Spleen (tissue), 11 donors: Measurements from ENCODE around the gene NOL11. TPM values are rescaled to one million over a fixed set of nuclear protein-coding genes. Genes with fewer than 3 reads are reported as not detected.
"Not testable (repeated sequence)": the region's sequence is repeated elsewhere in the genome, so short reads cannot be mapped to it uniquely, and the experiment has no call there.

Experiments used
- DNase-seq: peaks from one replicate; pipeline ENCODE4 v3.0.0-alpha.2; 2020
- H3K27ac ChIP-seq, 8 donors: fragments of 200-600 bp; sonication (generic) in 7 of 8; 1 replicate in 4 of 8; 2 replicates in 4 of 8; pipeline versions ENCODE4 v1.5.0 to v1.8.0; 2016 to 2021; ENCODE audit warnings: inconsistent platforms in 4 of 8, mild to moderate bottlenecking in 4 of 8, moderate library complexity in 1 of 8
- H3K27me3 ChIP-seq, 7 donors: fragments of 200-600 bp; sonication (generic) in 6 of 7; replicated peaks in 1 of 7; 1 replicate in 4 of 7; 2 replicates in 3 of 7; pipeline versions ENCODE4 v1.5.0 to v1.8.0; 2016 to 2021; ENCODE audit warnings: inconsistent platforms in 3 of 7, mild to moderate bottlenecking in 1 of 7
- H3K36me3 ChIP-seq, 6 donors: fragments of 200-600 bp; sonication (generic) in 5 of 6; 1 replicate in 4 of 6; 2 replicates in 2 of 6; pipeline versions ENCODE4 v1.5.0 to v1.8.0; 2016 to 2021; ENCODE audit warnings: inconsistent platforms in 2 of 6
- H3K4me1 ChIP-seq, 6 donors: fragments of 200-600 bp; sonication (generic) in 5 of 6; 1 replicate in 3 of 6; 2 replicates in 3 of 6; pipeline versions ENCODE4 v1.5.0 to v1.8.0; 2016 to 2021; ENCODE audit warnings: inconsistent platforms in 3 of 6
- H3K4me3 ChIP-seq, 8 donors: fragments of 200-600 bp; sonication (generic) in 7 of 8; 1 replicate in 4 of 8; 2 replicates in 4 of 8; pipeline versions ENCODE4 v1.5.0 to v1.8.0; 2016 to 2021; ENCODE audit warnings: inconsistent platforms in 4 of 8, mild to moderate bottlenecking in 4 of 8, moderate library complexity in 2 of 8
- H3K9me3 ChIP-seq, 8 donors: fragments of 200-600 bp; sonication (generic) in 7 of 8; 1 replicate in 4 of 8; 2 replicates in 4 of 8; pipeline versions ENCODE4 v1.5.0 to v1.8.0; 2016 to 2021; ENCODE audit warnings: inconsistent platforms in 4 of 8
- POLR2A ChIP-seq, 3 donors: fragments of 450-650 bp; IDR thresholded peaks; one replicate each; pipeline ENCODE4 v1.5.1; 2017; ENCODE audit warnings: antibody characterized with exemption in 3 of 3, mild to moderate bottlenecking in 1 of 3
- POLR2AphosphoS5 ChIP-seq, 3 donors: sonication (generic); formaldehyde crosslinking; IDR thresholded peaks; one replicate each; pipeline ENCODE4 v1.5.1; 2017; ENCODE audit warnings: antibody characterized with exemption in 3 of 3
- WGBS, 5 donors: extraction: QIAGEN DNeasy Blood & Tissue Kit in 3 of 5; methylation state at CpG; one replicate each; pipeline versions ENCODE4 v1.1.5 to v1.1.7; 2013 to 2018; 5-methylcytosine and 5-hydroxymethylcytosine counted together
- intact Hi-C: fragments of 100-400 bp; cut with DNase I; formaldehyde crosslinking; loops from one replicate; pipeline ENCODE4 v1.15.0; 2023; ENCODE audit warnings: low total_unique reads
- polyA plus RNA-seq, 3 donors: library from polyadenylated mRNA; stranded (reverse); fragments of 200-250 nt; gene quantifications; one replicate each; pipeline ENCODE4 v1.2.1, GENCODE V29; 2013
- total RNA-seq, 7 donors: library from RNA; depleted of rRNA in 3 of 7; stranded (reverse); fragments of >200 nt in 3 of 7; fragmentation: NEBNext Ultra II Directional in 4 of 7; extraction: Animal tissue kit (Norgen Biotek cat#: 25700) in 4 of 7; gene quantifications; one replicate each; pipeline versions ENCODE4 v1.1.0 to v1.2.1, GENCODE V29; 2016 to 2021
- TF ChIP-seq, protein P1 (sequence below), 11 experiments: fragments of 200-600 bp in 7 of 11; fragments of 450-650 bp in 4 of 11; sonication (generic) in 4 of 11; IDR thresholded peaks in 8 of 11; conservative IDR thresholded peaks in 3 of 11; 1 replicate in 7 of 11; 2 replicates in 4 of 11; pipeline versions ENCODE4 v1.4.0 to v1.8.0; 2016 to 2021; ENCODE audit warnings: antibody characterized with exemption in 11 of 11, inconsistent platforms in 4 of 11, mild to moderate bottlenecking in 1 of 11
- donor health status: healthy with polysubstance abuse.
- donor health status: DM: no; HTN: no; CAD: no; lungs with moderate emphysema.
- donor health status: DM: no; HTN: no; CAD: no.
- donor health status: Bipolar disorder and iron deficiency.
- donor health status: healthy.
- donor health status: DM: no; HTN: no; CAD: no.
- donor health status: DM: yes; HTN: yes; CAD: no.

NOL11 gene
- total and polyA plus RNA-seq, 10 donors: 30.7 to 49.7 (median 42.0) TPM

DNA sequence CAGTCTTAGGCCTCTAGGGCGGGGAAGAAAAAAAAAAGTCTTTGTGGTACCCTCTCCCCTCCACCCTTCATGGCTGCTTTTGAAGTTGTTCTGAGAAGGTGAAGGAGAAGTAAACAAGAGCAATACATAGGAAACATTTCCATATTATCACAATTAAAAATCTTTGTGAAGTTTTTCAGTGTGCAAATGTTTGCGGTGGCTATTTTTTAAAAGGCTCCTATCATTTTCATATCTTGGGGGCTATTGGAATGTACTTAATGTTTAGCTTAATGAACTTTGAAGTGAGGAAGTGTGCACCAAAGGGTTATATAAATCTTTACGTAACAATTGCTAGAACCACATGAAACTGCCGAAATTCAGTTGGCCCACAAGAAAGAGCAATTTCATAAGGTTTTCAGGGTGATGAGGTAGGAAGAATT is 7.6 kb downstream of the NOL11 start:
- intact Hi-C loops: loop anchor here (10.0 kb wide), 1 partner anchor 189 kb away; no protein-coding TSS in a partner anchor
- H3K4me3 ChIP-seq: no peak overlapping the region
- peaks cover 0 to 6% (median 0%) of the 10 kb centered on the region in 8 donors for H3K9me3 ChIP-seq
- no peak for TF ChIP-seq POLR2A (IDR thresholded peaks at IDR 0.05)
- no peaks in the 10 kb centered on the region for H3K27me3 ChIP-seq
- H3K27ac ChIP-seq: peak overlapping the region in 1 of 8 donors; percentile 18
- H3K36me3 ChIP-seq: peaks cover 12 to 100% (median 93%) of the 10 kb centered on the region in 6 donors
- H3K4me1 ChIP-seq: peaks cover 0 to 22% (median 3%) of the 10 kb centered on the region in 6 donors
- WGBS, 5 donors: 71 to 91% (median 80%) methylated on average over 4 of the region's 4 CpGs
- no peak for DNase-seq

DNA sequence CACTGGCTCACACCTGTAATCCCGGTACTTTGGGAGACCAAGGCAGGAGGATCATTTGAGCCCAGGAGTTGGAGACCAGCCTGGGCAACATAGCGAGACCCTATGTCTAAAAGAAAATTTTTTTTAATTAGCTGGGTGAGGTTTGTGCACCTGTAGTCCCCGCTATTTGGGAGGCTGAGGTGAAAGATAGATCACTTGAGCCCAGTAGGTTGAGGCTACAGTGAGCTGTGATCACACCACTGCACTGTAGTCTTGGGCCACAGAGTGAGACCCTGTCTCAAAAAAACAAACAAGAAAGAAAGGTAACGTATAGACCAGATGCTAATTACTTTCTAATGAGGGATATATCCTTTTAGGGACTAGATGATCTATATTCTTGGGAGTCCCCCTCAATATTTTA is 8.1 kb downstream of the NOL11 start:
- peaks cover 12 to 100% (median 93%) of the 10 kb centered on the region in 6 donors for H3K36me3 ChIP-seq
- no peak overlapping the region for H3K27ac ChIP-seq
- H3K4me1 ChIP-seq: peaks cover 0 to 18% (median under 1%) of the 10 kb centered on the region in 6 donors
- TF ChIP-seq POLR2AphosphoS5 (IDR thresholded peaks at IDR 0.05): no peak
- TF ChIP-seq POLR2A (IDR thresholded peaks at IDR 0.05): no peak
- TF ChIP-seq, protein P1, sequence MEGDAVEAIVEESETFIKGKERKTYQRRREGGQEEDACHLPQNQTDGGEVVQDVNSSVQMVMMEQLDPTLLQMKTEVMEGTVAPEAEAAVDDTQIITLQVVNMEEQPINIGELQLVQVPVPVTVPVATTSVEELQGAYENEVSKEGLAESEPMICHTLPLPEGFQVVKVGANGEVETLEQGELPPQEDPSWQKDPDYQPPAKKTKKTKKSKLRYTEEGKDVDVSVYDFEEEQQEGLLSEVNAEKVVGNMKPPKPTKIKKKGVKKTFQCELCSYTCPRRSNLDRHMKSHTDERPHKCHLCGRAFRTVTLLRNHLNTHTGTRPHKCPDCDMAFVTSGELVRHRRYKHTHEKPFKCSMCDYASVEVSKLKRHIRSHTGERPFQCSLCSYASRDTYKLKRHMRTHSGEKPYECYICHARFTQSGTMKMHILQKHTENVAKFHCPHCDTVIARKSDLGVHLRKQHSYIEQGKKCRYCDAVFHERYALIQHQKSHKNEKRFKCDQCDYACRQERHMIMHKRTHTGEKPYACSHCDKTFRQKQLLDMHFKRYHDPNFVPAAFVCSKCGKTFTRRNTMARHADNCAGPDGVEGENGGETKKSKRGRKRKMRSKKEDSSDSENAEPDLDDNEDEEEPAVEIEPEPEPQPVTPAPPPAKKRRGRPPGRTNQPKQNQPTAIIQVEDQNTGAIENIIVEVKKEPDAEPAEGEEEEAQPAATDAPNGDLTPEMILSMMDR (IDR thresholded peaks at IDR 0.05 in 8 of 11, conservative IDR thresholded peaks at IDR 0.05 in 3 of 11): no peak
- 80 to 89% (median 88%) methylated on average over 4 of the region's 4 CpGs for WGBS, 5 donors
- no peak overlapping the region for H3K4me3 ChIP-seq
- no peaks in the 10 kb centered on the region for H3K27me3 ChIP-seq
- H3K9me3 ChIP-seq: peaks cover 0 to 6% (median 0%) of the 10 kb centered on the region in 8 donors
- no peak for DNase-seq
- intact Hi-C loops: loop anchor here (10.0 kb wide), 1 partner anchor 189 kb away; no protein-coding TSS in a partner anchor

DNA sequence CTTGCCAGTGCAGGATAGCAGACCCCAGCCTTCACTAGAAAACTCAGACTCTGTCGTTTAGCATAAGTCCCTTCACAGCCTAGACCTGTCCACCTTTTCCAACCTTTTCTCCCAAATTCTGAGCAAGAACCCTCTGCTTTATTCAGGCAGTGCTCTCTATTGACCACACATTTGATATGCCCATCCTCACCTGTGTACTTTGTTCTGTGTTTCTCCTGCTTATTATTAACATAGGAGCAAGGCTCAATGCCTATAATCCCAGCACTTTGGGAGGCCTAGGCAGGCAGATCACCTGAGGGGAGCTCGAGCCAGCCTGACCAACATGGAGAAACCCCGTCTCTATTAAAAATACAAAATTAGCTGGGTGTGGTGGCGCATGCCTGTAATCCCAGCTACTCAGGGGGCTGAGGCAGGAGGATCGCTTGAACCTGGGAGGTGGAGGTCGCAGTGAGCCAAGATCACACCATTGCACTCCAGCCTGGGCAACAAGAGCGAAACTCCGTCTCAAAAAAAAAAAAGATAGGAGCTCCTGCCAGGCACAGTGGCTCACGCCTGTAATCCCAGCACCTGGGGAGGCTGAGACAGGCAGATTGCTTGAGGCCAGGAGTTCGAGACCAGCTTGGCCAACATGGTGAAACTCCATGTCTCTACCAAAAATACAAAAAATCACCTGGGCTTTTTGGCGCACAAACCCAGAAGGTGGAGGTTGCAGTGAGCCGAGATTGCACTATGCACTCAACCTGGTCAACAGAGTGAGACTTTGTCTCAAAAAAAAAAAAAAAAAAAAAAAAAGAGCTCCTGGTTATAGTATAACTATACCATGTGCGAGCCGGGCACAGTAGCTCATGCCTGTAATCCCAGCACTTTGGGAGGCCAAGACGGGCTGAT is 9.7 kb downstream of the NOL11 start:
- not testable (repeated sequence) for H3K4me3 ChIP-seq, H3K27me3 ChIP-seq, H3K27ac ChIP-seq, H3K4me1 ChIP-seq, DNase-seq
- Histone ChIP-seq H3K9me3 (peaks cover 0 to 11% (median 3%) of the 10 kb centered on the region in 8 donors), H3K36me3 (peaks cover 12 to 98% (median 89%) of the 10 kb centered on the region in 6 donors)
- WGBS, 5 donors: 93 to 98% (median 96%) methylated on average over 15 of the region's 15 CpGs
- intact Hi-C loops: loop anchor here (10.0 kb wide), 1 partner anchor 187 kb away; no protein-coding TSS in a partner anchor

- intact Hi-C loops: loop anchor here (10.0 kb wide), 1 partner anchor 185 kb away; no protein-coding TSS in a partner anchor
Observed at GRCh38 chr17:67729903-67730302, 12.2 kb downstream of the NOL11 start.

More at GRCh38 chr17:67729903-67730302, 12.2 kb downstream of the NOL11 start:
- Histone ChIP-seq H3K4me1 (peaks cover 0 to 20% (median 2%) of the 10 kb centered on the region in 6 donors), H3K27ac (no peak overlapping the region), H3K36me3 (peaks cover 12 to 98% (median 90%) of the 10 kb centered on the region in 6 donors), H3K4me3 (no peak overlapping the region), H3K9me3 (peaks cover 0 to 11% (median 3%) of the 10 kb centered on the region in 8 donors), H3K27me3 (no peaks in the 10 kb centered on the region)
- no peak for DNase-seq
- WGBS, 5 donors: 87 to 99% (median 97%) methylated on average over 6 of the region's 6 CpGs
- TF ChIP-seq POLR2A (IDR thresholded peaks at IDR 0.05) (no peak), POLR2AphosphoS5 (IDR thresholded peaks at IDR 0.05) (no peak)
- TF ChIP-seq, protein P1 (IDR thresholded peaks at IDR 0.05 in 8 of 11, conservative IDR thresholded peaks at IDR 0.05 in 3 of 11): no peak
